H1 (cell line): ENCODE results near the gene RIIAD1. TPM values are rescaled to one million over a fixed set of nuclear protein-coding genes. Genes with fewer than 3 reads are reported as not detected.

Source experiments
- CTCF ChIA-PET: fragments of 300-600 bp; sonication (Branson Sonifier 250); formaldehyde crosslinking; loops from one replicate; lab custom pipeline; 2021; ENCODE audit not compliant: partially characterized antibody; lab: Charles Lee
- POLR2A ChIA-PET: fragments of 300-600 bp; sonication (Branson Sonifier 250); formaldehyde crosslinking; loops from one replicate; lab custom pipeline; 2021; ENCODE audit warnings: inconsistent platforms; ENCODE audit not compliant: partially characterized antibody; lab: Charles Lee
- DNase-seq, 2 experiments: peaks; one replicate each; pipeline versions ENCODE4 v3.0.0 to v3.0.0-alpha.2; 2010 to 2022; ENCODE audit warnings: low spot score in 2 of 2, low read depth in 1 of 2, mixed read lengths in 1 of 2
- FAIRE-seq: peaks from 2 replicates; lab custom pipeline; 2011; peaks lifted over from hg19 to GRCh38; lab: Jason Lieb, UNC
- H2AFZ ChIP-seq: 2 replicates; pipeline ENCODE4 v1.8.1; 2012; ENCODE audit warnings: low read length, inconsistent platforms
- H2AK5ac ChIP-seq: 2 replicates; pipeline ENCODE4 v1.6.1; 2013; ENCODE audit warnings: low read depth, low read length
- H2BK120ac ChIP-seq: replicated peaks from 2 replicates; pipeline ENCODE3; 2013; ENCODE audit warnings: low read depth, low read length, inconsistent platforms
- H2BK12ac ChIP-seq: 2 replicates; pipeline ENCODE4 v1.6.1; 2013; ENCODE audit warnings: low read depth, low read length
- H2BK15ac ChIP-seq: 2 replicates; pipeline ENCODE4 v1.6.1; 2013; ENCODE audit warnings: low read length
- H2BK20ac ChIP-seq: 2 replicates; pipeline ENCODE4 v1.6.1; 2013; ENCODE audit warnings: low read length
- H2BK5ac ChIP-seq: 2 replicates; pipeline ENCODE4 v1.6.1; 2013; ENCODE audit warnings: low read depth, low read length
- H3K14ac ChIP-seq: 2 replicates; pipeline ENCODE4 v1.6.1; 2013; ENCODE audit warnings: inconsistent platforms; ENCODE audit not compliant: insufficient read length
- H3K18ac ChIP-seq: 2 replicates; pipeline ENCODE4 v1.6.1; 2013; ENCODE audit warnings: low read length; ENCODE audit errors: extremely low read depth
- H3K23ac ChIP-seq: 2 replicates; pipeline ENCODE4 v1.6.1; 2013; ENCODE audit warnings: inconsistent platforms; ENCODE audit not compliant: insufficient read length
- H3K23me2 ChIP-seq: 2 replicates; pipeline ENCODE4 v1.6.1; 2013; ENCODE audit warnings: low read depth, low read length
- H3K27ac ChIP-seq: 2 replicates; pipeline ENCODE4 v1.6.1; 2011; ENCODE audit warnings: low read depth, low read length, inconsistent platforms
- H3K27me3 ChIP-seq, 4 experiments: replicated peaks in 1 of 4; 1 replicate in 1 of 4; 2 replicates in 3 of 4; pipeline versions ENCODE4 v1.6.1 to v1.8.1; 2011 to 2013; ENCODE audit warnings: low read length in 3 of 4, mild to moderate bottlenecking in 3 of 4, inconsistent platforms in 2 of 4, mixed read lengths in 2 of 4, moderate library complexity in 1 of 4; ENCODE audit not compliant: control insufficient read depth in 3 of 4, insufficient read depth in 3 of 4; ENCODE audit errors: extremely low read depth in 1 of 4
- H3K36me3 ChIP-seq, 4 experiments: 2 replicates each; pipeline versions ENCODE4 v1.6.1 to v1.8.1; 2011 to 2013; ENCODE audit warnings: mild to moderate bottlenecking in 4 of 4, low read length in 3 of 4, moderate library complexity in 2 of 4, control low read depth in 1 of 4, inconsistent platforms in 1 of 4; ENCODE audit not compliant: insufficient read depth in 4 of 4, control insufficient read depth in 2 of 4
- H3K4ac ChIP-seq: replicated peaks from 2 replicates; pipeline ENCODE3; 2013; ENCODE audit warnings: low read length, low read depth, mixed read lengths, inconsistent platforms; ENCODE audit not compliant: insufficient read length
- H3K4me1 ChIP-seq, 4 experiments: replicated peaks in 1 of 4; 1 replicate in 1 of 4; 2 replicates in 3 of 4; pipeline versions ENCODE4 v1.6.1 to v1.8.1; 2011 to 2013; ENCODE audit warnings: low read length in 3 of 4, inconsistent platforms in 2 of 4, mixed read lengths in 1 of 4; ENCODE audit not compliant: insufficient read depth in 4 of 4, control insufficient read depth in 3 of 4
- H3K4me2 ChIP-seq, 2 experiments: 2 replicates each; pipeline versions ENCODE4 v1.6.1 to v1.8.1; 2011 to 2013; ENCODE audit warnings: low read depth in 2 of 2, low read length in 2 of 2, control low read depth in 1 of 2, inconsistent platforms in 1 of 2, mild to moderate bottlenecking in 1 of 2; ENCODE audit not compliant: insufficient read depth in 1 of 2
- H3K4me3 ChIP-seq, 4 experiments: fragments of 200-600, 300-600 bp in 1 of 4; sonication (generic), shearing (Covaris generic), sonication (Bioruptor Twin) in 1 of 4; 2 replicates each; pipeline versions ENCODE4 v1.5.1 to v1.8.1; 2011 to 2016; ENCODE audit warnings: low read length in 4 of 4, low read depth in 3 of 4, control low read depth in 2 of 4, inconsistent platforms in 2 of 4, mild to moderate bottlenecking in 2 of 4, mixed read lengths in 1 of 4, moderate library complexity in 1 of 4; ENCODE audit not compliant: insufficient read depth in 2 of 4; ENCODE audit errors: extremely low read depth in 1 of 4
- H3K56ac ChIP-seq: replicated peaks from 2 replicates; pipeline ENCODE3; 2013; ENCODE audit warnings: low read depth, mild to moderate bottlenecking, mixed read lengths, low read length, inconsistent platforms; ENCODE audit not compliant: insufficient read length
- H3K79me1 ChIP-seq: 2 replicates; pipeline ENCODE4 v1.6.1; 2013; ENCODE audit warnings: low read depth, low read length, control low read depth
- H3K79me2 ChIP-seq, 2 experiments: 2 replicates each; pipeline versions ENCODE4 v1.6.1 to v1.8.1; 2012 to 2013; ENCODE audit warnings: low read length in 2 of 2, mild to moderate bottlenecking in 2 of 2, inconsistent platforms in 1 of 2; ENCODE audit not compliant: insufficient read depth in 2 of 2, control insufficient read depth in 1 of 2
- H3K9ac ChIP-seq, 4 experiments: replicated peaks in 1 of 4; 1 replicate in 1 of 4; 2 replicates in 3 of 4; pipeline versions ENCODE4 v1.6.1 to v1.8.1; 2011 to 2013; ENCODE audit warnings: low read depth in 3 of 4, low read length in 3 of 4, control low read depth in 2 of 4, mild to moderate bottlenecking in 2 of 4, moderate library complexity in 2 of 4, inconsistent platforms in 1 of 4; ENCODE audit errors: extremely low read depth in 1 of 4
- H3K9me3 ChIP-seq, 2 experiments: 2 replicates each; pipeline versions ENCODE4 v1.6.1 to v1.8.1; 2012 to 2013; ENCODE audit warnings: mild to moderate bottlenecking in 2 of 2, moderate library complexity in 2 of 2, control low read depth in 1 of 2, inconsistent platforms in 1 of 2, low read depth in 1 of 2, low read length in 1 of 2, mixed read lengths in 1 of 2; ENCODE audit not compliant: insufficient read depth in 2 of 2
- H4K20me1 ChIP-seq, 2 experiments: replicated peaks in 1 of 2; 2 replicates each; pipeline versions ENCODE3 to v1.8.1; 2011 to 2013; ENCODE audit warnings: inconsistent platforms in 2 of 2, low read length in 2 of 2, mild to moderate bottlenecking in 1 of 2; ENCODE audit not compliant: insufficient read depth in 2 of 2, control insufficient read depth in 1 of 2
- H4K5ac ChIP-seq: 2 replicates; pipeline ENCODE4 v1.6.1; 2013; ENCODE audit warnings: low read length, low read depth, mixed read lengths, inconsistent platforms; ENCODE audit not compliant: insufficient read length
- H4K8ac ChIP-seq: 2 replicates; pipeline ENCODE4 v1.8.0; 2013; ENCODE audit warnings: mild to moderate bottlenecking, moderate library complexity, low read length, inconsistent platforms; ENCODE audit not compliant: insufficient read depth; ENCODE audit errors: extremely low read depth
- H4K91ac ChIP-seq: replicated peaks from 2 replicates; pipeline ENCODE3; 2013; ENCODE audit warnings: low read length, mixed read lengths, inconsistent platforms; ENCODE audit not compliant: insufficient read length
- CHD1 ChIP-seq: IDR thresholded peaks from 2 replicates; pipeline ENCODE4 v1.6.1; 2012; ENCODE audit warnings: low read depth, low read length, improper control_type of control experiment
- CHD2 ChIP-seq: IDR thresholded peaks from 2 replicates; pipeline ENCODE4 v1.6.1; 2012; ENCODE audit warnings: low read length, improper control_type of control experiment
- CTBP2 ChIP-seq: IDR thresholded peaks from 2 replicates; pipeline ENCODE4 v1.7.0; 2011; ENCODE audit warnings: borderline replicate concordance, mild to moderate bottlenecking, moderate library complexity, mixed read lengths, low read length; ENCODE audit not compliant: insufficient read depth, insufficient read length
- FOSL1 ChIP-seq: IDR thresholded peaks from 2 replicates; pipeline ENCODE4 v1.6.1; 2011; ENCODE audit warnings: mild to moderate bottlenecking, low read depth, low read length, moderate library complexity; ENCODE audit not compliant: insufficient read depth
- HDAC6 ChIP-seq: IDR thresholded peaks from one replicate; pipeline ENCODE4 v1.7.1; 2012; ENCODE audit warnings: low read depth, mild to moderate bottlenecking, inconsistent platforms, low read length, moderate library complexity
- MAX ChIP-seq: IDR thresholded peaks from 2 replicates; pipeline ENCODE4 v1.6.1; 2012; ENCODE audit warnings: inconsistent platforms
- NANOG ChIP-seq: IDR thresholded peaks from 2 replicates; pipeline ENCODE4 v1.6.1; 2011; ENCODE audit warnings: low read length, low read depth, mild to moderate bottlenecking, inconsistent platforms; ENCODE audit not compliant: insufficient read depth, poor library complexity, severe bottlenecking
- RAD21 ChIP-seq, 2 experiments: IDR thresholded peaks in 1 of 2; conservative IDR thresholded peaks in 1 of 2; 2 replicates each; pipeline ENCODE4 v1.6.1; 2011; ENCODE audit warnings: low read depth in 2 of 2, low read length in 2 of 2, improper control_type of control experiment in 1 of 2, inconsistent platforms in 1 of 2, mild to moderate bottlenecking in 1 of 2, moderate library complexity in 1 of 2
- WGBS, 2 experiments: shearing (Covaris generic) in 1 of 2; methylation state at CpG; one replicate each; pipeline versions ENCODE4 v1.1.6 to v1.1.7; 2013 to 2015; ENCODE audit warnings: low lambda C conversion rate in 2 of 2, mixed read lengths in 2 of 2, inconsistent platforms in 1 of 2, low coverage in 1 of 2, missing lambda C conversion rate in 1 of 2; ENCODE audit not compliant: insufficient replicate concordance in 2 of 2, insufficient coverage in 1 of 2, insufficient read length in 1 of 2; ENCODE audit errors: extremely low coverage in 1 of 2, missing lambda C conversion rate in 1 of 2; 5-methylcytosine and 5-hydroxymethylcytosine counted together
- polyA plus RNA-seq, 7 experiments: library from polyadenylated mRNA; depleted of rRNA in 3 of 7; stranded (reverse) in 5 of 7; unstranded in 2 of 7; fragments of >200 nt in 5 of 7; fragments of 200-250 nt in 2 of 7; gene quantifications; 1 replicate in 5 of 7; 2 replicates in 1 of 7; 4 replicates in 1 of 7; pipeline versions ENCODE4 v1.2.1 to v1.2.3, GENCODE V29; 2011 to 2013; ENCODE audit warnings: missing spikeins in 2 of 7, mixed read lengths in 2 of 7
- total RNA-seq: library from RNA; stranded (reverse); fragmentation: NEBNext Ultra II Directional; extraction: Animal tissue kit (Norgen Biotek cat#: 25700); gene quantifications from 2 replicates; pipeline ENCODE4 v1.2.1, GENCODE V29; 2021
- TF ChIP-seq, protein P1 (sequence below): IDR thresholded peaks from 2 replicates; pipeline ENCODE4 v1.6.1; 2011; ENCODE audit warnings: low read depth, mild to moderate bottlenecking, low read length; ENCODE audit not compliant: insufficient read depth

The RIIAD1 gene
- total and polyA plus RNA-seq, 2 of the 8 experiments (the other 6 are each of a cell fraction or from before 2014, with no cell fraction given), result not detected

- no peak overlapping the region for H2BK120ac ChIP-seq
- DNase-seq (no peak), FAIRE-seq (no peak)
- no peak overlapping the region for H2BK12ac ChIP-seq
- no peak overlapping the region for H4K8ac ChIP-seq
- no peak overlapping the region for H2AFZ ChIP-seq
- ChIA-PET CTCF (interaction anchor here (3.3 kb wide), 1 partner anchor 48 kb away, joined by 14 read pairs; no protein-coding TSS in a partner anchor), POLR2A (no interaction called here)
- no peak overlapping the region for H4K91ac ChIP-seq
- no peaks in the 10 kb centered on the region for H3K4me1 ChIP-seq
- no peaks in the 10 kb centered on the region for H3K23me2 ChIP-seq
- H4K5ac ChIP-seq, result no peak overlapping the region
- H2BK20ac ChIP-seq, result no peak overlapping the region
- H3K56ac ChIP-seq, result no peak overlapping the region
- H3K9ac ChIP-seq, result no peak overlapping the region
- no peak overlapping the region for H2BK15ac ChIP-seq
- peaks cover 0 to 5% (median 0%) of the 10 kb centered on the region in 4 experiments; a peak in 3 of 8 replicates for H3K36me3 ChIP-seq
- no peak overlapping the region for H2AK5ac ChIP-seq
- no peak overlapping the region for H3K4me2 ChIP-seq
- no peak overlapping the region for H3K27ac ChIP-seq
- no peaks in the 10 kb centered on the region for H3K27me3 ChIP-seq
- H3K23ac ChIP-seq, result no peak overlapping the region
- H3K79me2 ChIP-seq, result no peaks in the 10 kb centered on the region
- H3K14ac ChIP-seq, result no peak overlapping the region
- no peak overlapping the region for H3K18ac ChIP-seq
- no peak overlapping the region for H3K4me3 ChIP-seq
- 80% methylated on average over 2 of the region's 2 CpGs; no CpG with 5 or more reads in 1 of the 2 experiments for WGBS, 2 experiments
- no peaks in the 10 kb centered on the region for H3K79me1 ChIP-seq
- H2BK5ac ChIP-seq, result no peak overlapping the region
- H3K9me3 ChIP-seq, result no peaks in the 10 kb centered on the region
- H3K4ac ChIP-seq, result no peak overlapping the region
- H4K20me1 ChIP-seq, result no peaks in the 10 kb centered on the region
- TF ChIP-seq FOSL1 (no peak), CHD2 (no peak), CHD1 (no peak), NANOG (no peak), CTBP2 (no peak), RAD21 (IDR thresholded peaks at IDR 0.05 in 1 of 2, conservative IDR thresholded peaks at IDR 0.05 in 1 of 2; ENCODE audit: low read depth in 2 of 2, low read length in 2 of 2) (no peak), HDAC6 (no peak), MAX (no peak)
- TF ChIP-seq, protein P1, sequence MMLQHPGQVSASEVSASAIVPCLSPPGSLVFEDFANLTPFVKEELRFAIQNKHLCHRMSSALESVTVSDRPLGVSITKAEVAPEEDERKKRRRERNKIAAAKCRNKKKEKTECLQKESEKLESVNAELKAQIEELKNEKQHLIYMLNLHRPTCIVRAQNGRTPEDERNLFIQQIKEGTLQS, result no peak
These were observed 34.8 kb upstream of the RIIAD1 start for GRCh38 chr1:151686561-151686960.
